GM19043 (cell line): ENCODE data around the gene SERPINB10.
"Not testable (repeated sequence)": the region's sequence is repeated elsewhere in the genome, so short reads cannot be mapped to it uniquely, and the experiment has no call there.

ENCODE experiments used
- ATAC-seq: cut with Tn5 transposase; IDR thresholded peaks from one replicate; pipeline ENCODE4 v1.9.1; 2021; ENCODE audit warnings: low read depth; ENCODE audit not compliant: unreplicated experiment

Gene SERPINB10

GRCh38 chr18:63940008-63940407 lies 32.2 kb downstream of the SERPINB10 start:
- ATAC-seq, result no peak

- not testable (repeated sequence) for ATAC-seq
Measured at GRCh38 chr18:63940543-63941050, 32.8 kb downstream of the SERPINB10 start.

- no peak for ATAC-seq
Measured at GRCh38 chr18:63947051-63947790, 39.5 kb downstream of the SERPINB10 start.

- ATAC-seq, result peak; percentile 87
Measured at GRCh38 chr18:63949068-63949737, 41.4 kb downstream of the SERPINB10 start, which contains the start of gene HMSD. TSS of gene HMSD (plus strand) at chr18:63949301. CDS start at chr18:63953456, 4,155 bp downstream.

GRCh38 chr18:63951302-63951705 lies 43.5 kb downstream of the SERPINB10 start:
- peak; percentile 37 for ATAC-seq

GRCh38 chr18:63953811-63954210 lies 46.1 kb downstream of the SERPINB10 start:
- ATAC-seq, result no peak

- ATAC-seq, result no peak
Measured at GRCh38 chr18:63956755-63957154, 49.0 kb downstream of the SERPINB10 start.

- no peak for ATAC-seq
Measured at GRCh38 chr18:63960891-63961290, 53.1 kb downstream of the SERPINB10 start.

GRCh38 chr18:63961435-63961980 lies 53.8 kb downstream of the SERPINB10 start:
- no peak for ATAC-seq

GRCh38 chr18:63962137-63962536 lies 54.4 kb downstream of the SERPINB10 start:
- no peak for ATAC-seq

GRCh38 chr18:63963615-63964256 lies 56.0 kb downstream of the SERPINB10 start:
- ATAC-seq, result peak; percentile 78

- ATAC-seq, result no peak
Measured at GRCh38 chr18:63964908-63965307, 57.1 kb downstream of the SERPINB10 start.

- no peak for ATAC-seq
Measured at GRCh38 chr18:63965716-63966330, 58.1 kb downstream of the SERPINB10 start.

GRCh38 chr18:63969942-63970808 lies 62.4 kb downstream of the SERPINB10 start, which contains the start of gene SERPINB8:
TSS of gene SERPINB8 (plus strand) at chr18:63970081. CDS start at chr18:63978309, 8,228 bp downstream.
- peak; percentile 87 for ATAC-seq

- no peak for ATAC-seq
Measured at GRCh38 chr18:63970809-63971205, 63.0 kb downstream of the SERPINB10 start.

- ATAC-seq, result no peak
Measured at GRCh38 chr18:63971320-63972001, 63.7 kb downstream of the SERPINB10 start.

GRCh38 chr18:63972002-63972376 lies 64.2 kb downstream of the SERPINB10 start:
- no peak for ATAC-seq

- no peak for ATAC-seq
Measured at GRCh38 chr18:63974991-63975390, 67.2 kb downstream of the SERPINB10 start.

- ATAC-seq, result no peak
Measured at GRCh38 chr18:63975628-63976027, 67.9 kb downstream of the SERPINB10 start.
